GM18526 (cell line): ENCODE data around the gene EFCAB6.

Experiments
- POLR2A ChIP-seq: IDR thresholded peaks from 3 replicates; pipeline ENCODE4 v1.6.1; 2011; ENCODE audit not compliant: insufficient read length; ENCODE audit errors: extremely low read depth

Gene EFCAB6

GRCh38 chr22:43550024-43550620 lies 262.0 kb downstream of the EFCAB6 start:
- TF ChIP-seq POLR2A: no peak

- TF ChIP-seq POLR2A: no peak
Observed at GRCh38 chr22:43546186-43546585, 265.9 kb downstream of the EFCAB6 start.

GRCh38 chr22:43544289-43544673 lies 267.8 kb downstream of the EFCAB6 start:
- TF ChIP-seq POLR2A: no peak

GRCh38 chr22:43543522-43544288 lies 268.4 kb downstream of the EFCAB6 start:
- no peak for TF ChIP-seq POLR2A

GRCh38 chr22:43542681-43543521 lies 269.2 kb downstream of the EFCAB6 start:
- no peak for TF ChIP-seq POLR2A

- no peak for TF ChIP-seq POLR2A
Observed at GRCh38 chr22:43541462-43542407, 270.4 kb downstream of the EFCAB6 start.

- no peak for TF ChIP-seq POLR2A
Observed at GRCh38 chr22:43541022-43541421, 271.1 kb downstream of the EFCAB6 start.

GRCh38 chr22:43540529-43540923 lies 271.6 kb downstream of the EFCAB6 start:
- TF ChIP-seq POLR2A: no peak

- no peak for TF ChIP-seq POLR2A
Observed at GRCh38 chr22:43539572-43540528, 272.3 kb downstream of the EFCAB6 start.

- no peak for TF ChIP-seq POLR2A
Observed at GRCh38 chr22:43537019-43537585, 275.0 kb downstream of the EFCAB6 start.

- TF ChIP-seq POLR2A: no peak
Observed at GRCh38 chr22:43535741-43536140, 276.4 kb downstream of the EFCAB6 start.

GRCh38 chr22:43535336-43535735 lies 276.8 kb downstream of the EFCAB6 start:
- no peak for TF ChIP-seq POLR2A

GRCh38 chr22:43534916-43535315 lies 277.2 kb downstream of the EFCAB6 start:
- no peak for TF ChIP-seq POLR2A
